Esophagus squamous epithelium (tissue), 5 donors: ENCODE results near the gene ITGB4. TPM values are rescaled to one million over a fixed set of nuclear protein-coding genes. Genes with fewer than 3 reads are reported as not detected.

Source experiments
- DNase-seq: peaks from one replicate; lab custom pipeline; 2025; lab: John Stamatoyannopoulos, UW
- H3K27ac ChIP-seq, 4 donors: fragments of 200-600 bp; sonication (generic); one replicate each; pipeline ENCODE4 v1.5.1; 2016 to 2019; ENCODE audit warnings: mild to moderate bottlenecking in 1 of 4
- H3K27me3 ChIP-seq, 4 donors: fragments of 200-600 bp; sonication (generic); 1 replicate in 3 of 4; 2 replicates in 1 of 4; pipeline versions ENCODE4 v1.5.1 to v1.6.0; 2017 to 2021; ENCODE audit warnings: antibody characterized with exemption in 1 of 4
- H3K36me3 ChIP-seq, 3 donors: fragments of 200-600 bp; sonication (generic); one replicate each; pipeline ENCODE4 v1.5.1; 2016 to 2019
- H3K4me1 ChIP-seq, 3 donors: fragments of 200-600 bp; sonication (generic); one replicate each; pipeline ENCODE4 v1.5.1; 2017 to 2019
- H3K4me3 ChIP-seq, 4 donors: fragments of 200-600 bp; sonication (generic); 1 replicate in 3 of 4; 2 replicates in 1 of 4; pipeline ENCODE4 v1.5.1; 2016 to 2019; ENCODE audit warnings: mild to moderate bottlenecking in 2 of 4, moderate library complexity in 1 of 4
- H3K9me3 ChIP-seq, 3 donors: fragments of 200-600 bp; sonication (generic); one replicate each; pipeline ENCODE4 v1.5.1; 2016 to 2019
- CTCF ChIP-seq, 6 experiments: fragments of 450-650 bp in 4 of 6; fragments of 200-600 bp in 2 of 6; sonication (generic) in 2 of 6; IDR thresholded peaks; one replicate each; pipeline ENCODE4 v1.5.1; 2016 to 2019; ENCODE audit warnings: antibody characterized with exemption in 6 of 6, mild to moderate bottlenecking in 4 of 6, moderate library complexity in 4 of 6
- POLR2A ChIP-seq, 4 donors: fragments of 450-650 bp; IDR thresholded peaks; one replicate each; pipeline ENCODE4 v1.6.1; 2017; ENCODE audit warnings: antibody characterized with exemption in 4 of 4, mild to moderate bottlenecking in 4 of 4, moderate library complexity in 3 of 4
- WGBS, 2 donors: methylation state at CpG; one replicate each; pipeline ENCODE4 v1.1.5; 2018; 5-methylcytosine and 5-hydroxymethylcytosine counted together
- intact Hi-C: fragments of 100-400 bp; cut with DNase I; formaldehyde crosslinking; loops from one replicate; pipeline ENCODE4 v1.15.0; 2022
- total RNA-seq, 4 donors: library from RNA; depleted of rRNA; stranded (reverse); fragments of >200 nt; gene quantifications; one replicate each; pipeline ENCODE4 v1.1.0, GENCODE V29; 2016
- donor health status: DM: yes; HTN: yes; CAD: no.

ITGB4 gene
- total RNA-seq, 4 donors from 2014 or later: 60.6 to 115 (median 82.3) TPM

GRCh38 chr17:75691801-75692626 is 29.2 kb upstream of the ITGB4 start:
- Histone ChIP-seq H3K4me1 (peaks cover 66 to 100% (median 96%) of the 10 kb centered on the region in 3 donors), H3K4me3 (no peak overlapping the region), H3K9me3 (no peaks in the 10 kb centered on the region), H3K36me3 (peaks cover 0 to 54% (median 4%) of the 10 kb centered on the region in 3 donors), H3K27me3 (no peaks in the 10 kb centered on the region), H3K27ac (peak overlapping the region in 3 of 4 donors; percentile 84 to 90 (median 87))
- intact Hi-C loops: no loop called here
- TF ChIP-seq POLR2A (IDR thresholded peaks at IDR 0.05) (no peak), CTCF (IDR thresholded peaks at IDR 0.05) (no peak)
- WGBS, 2 donors: 81 to 100% methylated on average over 5 to 8 of the region's 14 CpGs
- no peak for DNase-seq

GRCh38 chr17:75692976-75693375 is 28.3 kb upstream of the ITGB4 start:
- Histone ChIP-seq H3K27me3 (no peaks in the 10 kb centered on the region), H3K4me1 (peaks cover 70 to 100% (median 96%) of the 10 kb centered on the region in 3 donors), H3K36me3 (peaks cover 0 to 54% (median 4%) of the 10 kb centered on the region in 3 donors), H3K9me3 (no peaks in the 10 kb centered on the region), H3K27ac (peak overlapping the region; percentile 78 to 90 (median 86)), H3K4me3 (no peak overlapping the region)
- WGBS, 2 donors: 20 to 88% methylated on average over 1 to 11 of the region's 13 CpGs
- TF ChIP-seq CTCF (IDR thresholded peaks at IDR 0.05): no peak
- TF ChIP-seq POLR2A (IDR thresholded peaks at IDR 0.05): no peak
- intact Hi-C loops: no loop called here
- DNase-seq: no peak

GRCh38 chr17:75693500-75694481 is 27.5 kb upstream of the ITGB4 start:
- Histone ChIP-seq H3K4me1 (peaks cover 64 to 100% (median 96%) of the 10 kb centered on the region in 3 donors), H3K4me3 (no peak overlapping the region), H3K27me3 (no peaks in the 10 kb centered on the region), H3K36me3 (peaks cover 0 to 58% (median 4%) of the 10 kb centered on the region in 3 donors), H3K27ac (peak overlapping the region; percentile 78 to 90 (median 86)), H3K9me3 (no peaks in the 10 kb centered on the region)
- TF ChIP-seq CTCF (IDR thresholded peaks at IDR 0.05) (no peak), POLR2A (IDR thresholded peaks at IDR 0.05) (no peak)
- intact Hi-C loops: no loop called here
- no peak for DNase-seq
- WGBS, 2 donors: 32 to 52% methylated on average over 15 to 16 of the region's 19 CpGs

- Histone ChIP-seq H3K4me3 (no peak overlapping the region), H3K27me3 (no peaks in the 10 kb centered on the region), H3K9me3 (no peaks in the 10 kb centered on the region), H3K4me1 (peaks cover 59 to 100% (median 96%) of the 10 kb centered on the region in 3 donors), H3K36me3 (peaks cover 0 to 63% (median 4%) of the 10 kb centered on the region in 3 donors), H3K27ac (peak overlapping the region; percentile 83 to 90 (median 86))
- no peak for DNase-seq
- WGBS, 2 donors: 65 to 79% methylated on average over 8 to 13 of the region's 14 CpGs
- TF ChIP-seq CTCF (IDR thresholded peaks at IDR 0.05) (no peak), POLR2A (IDR thresholded peaks at IDR 0.05) (no peak)
- intact Hi-C loops: no loop called here
Observed at GRCh38 chr17:75694536-75694935, 26.7 kb upstream of the ITGB4 start.
